HG03066 (cell line): Measurements from ENCODE around the gene GATAD2B.
"Not testable (repeated sequence)": the region's sequence is repeated elsewhere in the genome, so short reads cannot be mapped to it uniquely, and the experiment has no call there.

ENCODE experiments used
- ATAC-seq: cut with Tn5 transposase; IDR thresholded peaks from one replicate; pipeline ENCODE4 v1.9.1; 2021; ENCODE audit warnings: low read depth; ENCODE audit not compliant: unreplicated experiment

Gene GATAD2B

DNA sequence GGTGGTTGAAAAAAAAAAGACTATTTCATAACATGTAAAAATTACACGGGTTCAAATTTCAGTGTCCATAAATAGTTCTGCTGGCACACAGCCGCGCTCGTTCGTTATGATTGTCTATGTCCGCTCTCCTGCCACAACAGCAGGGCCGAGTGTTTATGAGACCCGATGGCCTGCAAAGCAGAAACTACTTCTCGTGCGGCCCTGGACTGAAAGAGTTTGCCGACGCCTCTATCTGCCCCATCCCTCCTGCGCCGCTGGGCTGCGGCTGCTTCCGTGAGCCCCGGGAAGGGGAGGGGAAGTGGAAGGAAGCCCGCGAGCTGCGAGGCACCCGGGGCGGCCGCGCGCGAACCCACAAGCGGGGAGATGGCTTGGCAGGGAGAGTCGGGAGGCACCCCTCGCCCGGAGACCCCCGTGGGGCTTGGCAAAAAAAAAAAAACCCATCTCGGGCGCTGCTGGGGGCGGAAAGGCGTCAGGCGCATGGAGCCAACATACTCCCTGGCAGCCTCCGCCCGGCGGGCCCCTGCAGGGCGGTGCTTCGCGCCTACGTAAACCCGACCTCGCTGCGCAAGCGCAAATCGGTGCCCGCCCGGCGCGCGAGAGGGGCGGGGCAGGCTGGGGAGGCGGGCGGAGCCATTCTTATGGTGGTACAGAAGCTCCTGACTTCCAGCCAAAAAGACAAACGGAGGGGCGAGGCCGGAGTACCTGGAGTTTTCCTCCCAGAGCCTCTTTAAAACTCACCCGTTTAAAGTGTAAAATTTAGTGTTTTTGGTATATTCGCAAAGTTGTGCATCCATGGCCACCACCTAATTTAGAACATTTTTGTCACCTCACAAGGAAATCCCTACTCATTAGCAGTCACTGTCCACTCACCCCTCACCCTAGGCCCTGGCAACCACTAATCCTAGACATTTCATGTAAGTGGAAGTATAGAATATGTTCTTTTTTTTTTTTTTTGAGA, 139.3 kb downstream of the GATAD2B start:
- ATAC-seq = peak; percentile 83

DNA sequence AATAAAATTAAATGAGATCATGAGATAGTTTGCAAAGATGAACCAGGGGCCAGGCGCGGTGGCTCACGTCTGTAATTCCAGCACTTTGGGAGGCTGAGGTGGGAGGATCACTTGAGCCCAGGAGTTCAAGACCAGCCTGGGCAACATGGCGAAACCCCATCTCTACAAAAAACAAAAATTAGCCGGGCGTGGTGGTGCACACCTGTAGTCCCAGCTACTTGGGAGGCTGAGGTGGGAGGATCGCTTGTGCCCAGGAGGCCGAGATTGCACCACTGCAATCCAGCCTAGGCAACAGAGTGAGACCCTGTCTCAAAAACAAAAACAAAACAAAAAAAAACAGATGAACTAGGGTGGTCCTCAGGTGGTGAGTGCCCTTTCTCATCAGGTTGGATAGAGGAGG, 140.1 kb downstream of the GATAD2B start:
- not testable (repeated sequence) for ATAC-seq

DNA sequence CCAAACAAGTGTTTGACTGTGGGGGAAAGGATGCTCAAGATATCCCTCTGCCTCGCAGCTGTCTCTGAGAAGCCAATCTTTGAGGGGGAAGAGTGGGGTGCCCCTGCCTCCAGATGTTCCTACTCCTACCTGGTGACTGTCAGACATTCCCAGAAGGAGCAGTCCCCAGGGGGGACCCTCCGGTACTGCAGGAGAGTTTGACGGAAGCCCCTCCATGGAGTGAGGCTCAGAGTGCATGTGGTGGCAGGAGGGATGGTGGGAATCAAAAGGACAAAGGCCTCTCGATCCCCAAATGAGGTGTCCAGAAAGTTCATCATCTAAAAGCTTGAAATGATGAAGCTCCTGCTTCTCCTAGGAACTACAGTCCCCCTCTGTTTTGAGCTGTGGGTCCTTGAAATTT, 142.2 kb downstream of the GATAD2B start:
- ATAC-seq = no peak

DNA sequence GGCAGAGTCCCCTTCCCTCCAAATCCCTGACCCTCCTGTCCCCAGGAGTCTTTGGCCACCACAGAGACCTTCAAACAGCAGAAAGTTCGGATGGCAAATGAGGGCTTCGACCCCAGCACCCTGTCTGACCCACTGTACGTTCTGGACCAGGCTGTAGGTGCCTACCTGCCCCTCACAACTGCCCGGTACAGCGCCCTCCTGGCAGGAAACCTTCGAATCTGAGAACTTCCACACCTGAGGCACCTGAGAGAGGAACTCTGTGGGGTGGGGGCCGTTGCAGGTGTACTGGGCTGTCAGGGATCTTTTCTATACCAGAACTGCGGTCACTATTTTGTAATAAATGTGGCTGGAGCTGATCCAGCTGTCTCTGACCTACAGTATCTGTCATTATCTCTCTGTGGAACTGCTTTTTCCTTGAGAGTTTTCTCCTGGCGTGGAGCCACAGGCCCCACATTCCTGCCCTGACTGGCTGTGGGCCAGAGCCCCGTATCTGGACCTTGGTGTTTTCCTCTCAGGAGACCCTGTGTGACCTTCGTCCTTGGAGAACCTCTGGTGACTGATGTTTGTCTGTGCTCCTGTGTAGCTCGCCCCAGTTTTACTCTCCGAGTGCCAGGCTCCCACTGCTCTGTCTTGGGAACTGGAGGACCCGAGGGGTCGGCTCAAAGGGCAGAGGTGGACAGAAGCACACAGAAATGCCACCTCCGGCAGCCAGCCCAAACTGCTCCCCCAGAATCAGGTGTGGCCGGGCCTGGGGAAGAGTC, 142.8 kb downstream of the GATAD2B start:
- no peak for ATAC-seq

DNA sequence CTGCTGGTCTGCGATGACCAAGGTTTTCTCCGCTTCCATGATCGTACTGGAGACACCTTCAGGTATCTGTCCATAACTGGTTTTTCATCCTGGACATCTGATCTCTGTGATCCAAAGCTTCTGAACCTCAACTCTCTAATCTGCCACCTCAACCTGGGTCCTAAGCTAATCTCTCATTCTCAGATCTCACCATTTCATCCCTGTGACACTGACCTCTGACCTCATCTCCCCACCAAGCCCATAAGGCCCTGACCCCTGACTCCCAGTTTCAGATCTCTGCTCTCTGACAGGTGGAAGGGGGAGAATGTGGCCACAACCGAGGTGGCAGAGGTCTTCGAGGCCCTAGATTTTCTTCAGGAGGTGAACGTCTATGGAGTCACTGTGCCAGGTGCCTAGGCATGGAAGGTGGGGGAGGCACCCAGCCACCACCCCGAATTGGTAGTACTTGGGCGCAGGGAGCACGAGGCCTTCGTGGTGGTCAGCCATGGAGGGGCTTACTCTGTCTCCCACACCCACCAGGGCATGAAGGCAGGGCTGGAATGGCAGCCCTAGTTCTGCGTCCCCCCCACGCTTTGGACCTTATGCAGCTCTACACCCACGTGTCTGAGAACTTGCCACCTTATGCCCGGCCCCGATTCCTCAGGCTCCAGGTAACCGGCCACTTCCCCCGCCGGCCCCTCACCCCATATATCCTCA, 143.8 kb downstream of the GATAD2B start:
- ATAC-seq = no peak

DNA sequence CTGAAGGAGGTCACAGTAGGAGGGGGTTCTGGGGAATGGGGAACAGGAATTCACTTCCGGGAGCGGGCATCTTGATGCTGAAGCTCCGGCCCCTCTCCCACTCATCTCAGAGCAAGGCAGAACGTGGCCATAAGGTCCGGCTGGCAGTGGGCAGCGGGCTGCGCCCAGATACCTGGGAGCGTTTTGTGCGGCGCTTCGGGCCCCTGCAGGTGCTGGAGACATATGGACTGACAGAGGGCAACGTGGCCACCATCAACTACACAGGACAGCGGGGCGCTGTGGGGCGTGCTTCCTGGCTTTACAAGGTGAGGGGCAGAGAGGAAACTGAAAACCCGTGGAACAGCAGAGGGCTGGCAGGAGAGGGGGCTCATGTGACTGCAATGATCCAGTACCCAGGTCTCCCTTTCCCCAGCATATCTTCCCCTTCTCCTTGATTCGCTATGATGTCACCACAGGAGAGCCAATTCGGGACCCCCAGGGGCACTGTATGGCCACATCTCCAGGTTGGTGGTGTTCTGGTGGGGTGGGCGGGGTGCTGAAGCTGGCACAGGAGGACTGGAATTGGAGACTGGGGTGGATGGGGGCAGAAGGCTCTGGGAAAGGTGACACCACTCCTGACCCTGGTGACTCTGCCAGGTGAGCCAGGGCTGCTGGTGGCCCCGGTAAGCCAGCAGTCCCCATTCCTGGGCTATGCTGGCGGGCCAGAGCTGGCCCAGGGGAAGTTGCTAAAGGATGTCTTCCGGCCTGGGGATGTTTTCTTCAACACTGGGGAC, 144.5 kb downstream of the GATAD2B start:
- no peak for ATAC-seq

DNA sequence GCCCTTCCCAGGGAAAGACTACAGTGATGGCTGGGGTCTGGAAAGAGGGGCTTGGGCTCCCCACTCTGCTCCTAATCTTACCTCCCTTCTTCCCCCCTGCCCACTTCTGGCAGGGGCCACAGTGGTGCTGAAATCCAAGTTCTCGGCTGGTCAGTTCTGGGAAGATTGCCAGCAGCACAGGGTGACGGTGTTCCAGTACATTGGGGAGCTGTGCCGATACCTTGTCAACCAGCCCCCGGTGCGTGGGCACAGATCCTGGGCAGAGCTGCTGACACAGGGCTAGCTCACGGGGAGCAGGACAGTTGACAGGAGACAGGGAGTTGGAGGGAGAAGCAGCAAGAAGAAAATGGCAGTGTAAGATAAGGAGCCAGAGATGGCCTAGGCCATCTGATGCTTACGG, 145.1 kb downstream of the GATAD2B start:
- no peak for ATAC-seq

DNA sequence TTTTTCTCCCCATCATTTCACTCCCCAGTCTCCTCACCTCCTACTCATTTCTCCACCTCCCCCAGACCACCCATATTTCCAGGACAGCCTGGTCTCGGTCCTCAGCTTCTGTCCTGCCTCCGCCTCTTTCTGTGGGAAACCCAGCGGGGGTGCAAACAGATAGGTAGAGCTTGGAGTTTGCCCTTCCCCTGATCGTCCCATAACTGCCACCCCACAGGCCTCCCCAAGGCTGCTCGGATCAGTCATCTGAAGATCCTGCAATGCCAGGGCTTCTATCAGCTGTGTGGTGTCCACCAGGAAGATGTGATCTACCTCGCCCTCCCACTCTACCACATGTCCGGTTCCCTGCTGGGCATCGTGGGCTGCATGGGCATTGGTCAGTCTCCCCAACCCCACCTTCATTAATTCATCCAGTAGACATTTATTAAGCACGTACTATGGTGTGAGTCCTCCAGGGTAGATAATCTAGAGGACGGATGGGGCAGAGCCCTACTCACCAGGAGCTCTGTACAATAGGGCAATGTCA, 145.9 kb downstream of the GATAD2B start:
- no peak for ATAC-seq

DNA sequence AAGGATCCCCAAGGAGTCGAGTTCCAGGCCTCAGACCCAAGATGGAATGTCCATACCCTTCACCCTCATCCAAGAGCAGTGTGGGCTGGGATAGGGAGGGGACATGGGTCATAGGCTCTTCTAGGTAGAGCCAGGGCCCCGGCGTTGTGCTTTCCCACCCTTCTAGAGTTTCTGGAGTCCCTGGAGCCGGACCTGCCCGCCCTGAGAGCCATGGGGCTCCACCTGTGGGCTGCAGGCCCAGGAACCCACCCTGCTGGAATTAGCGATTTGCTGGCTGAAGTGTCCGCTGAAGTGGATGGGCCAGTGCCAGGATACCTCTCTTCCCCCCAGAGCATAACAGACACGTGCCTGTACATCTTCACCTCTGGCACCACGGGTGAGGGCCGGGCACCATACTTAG, 146.4 kb downstream of the GATAD2B start:
- ATAC-seq = no peak

DNA sequence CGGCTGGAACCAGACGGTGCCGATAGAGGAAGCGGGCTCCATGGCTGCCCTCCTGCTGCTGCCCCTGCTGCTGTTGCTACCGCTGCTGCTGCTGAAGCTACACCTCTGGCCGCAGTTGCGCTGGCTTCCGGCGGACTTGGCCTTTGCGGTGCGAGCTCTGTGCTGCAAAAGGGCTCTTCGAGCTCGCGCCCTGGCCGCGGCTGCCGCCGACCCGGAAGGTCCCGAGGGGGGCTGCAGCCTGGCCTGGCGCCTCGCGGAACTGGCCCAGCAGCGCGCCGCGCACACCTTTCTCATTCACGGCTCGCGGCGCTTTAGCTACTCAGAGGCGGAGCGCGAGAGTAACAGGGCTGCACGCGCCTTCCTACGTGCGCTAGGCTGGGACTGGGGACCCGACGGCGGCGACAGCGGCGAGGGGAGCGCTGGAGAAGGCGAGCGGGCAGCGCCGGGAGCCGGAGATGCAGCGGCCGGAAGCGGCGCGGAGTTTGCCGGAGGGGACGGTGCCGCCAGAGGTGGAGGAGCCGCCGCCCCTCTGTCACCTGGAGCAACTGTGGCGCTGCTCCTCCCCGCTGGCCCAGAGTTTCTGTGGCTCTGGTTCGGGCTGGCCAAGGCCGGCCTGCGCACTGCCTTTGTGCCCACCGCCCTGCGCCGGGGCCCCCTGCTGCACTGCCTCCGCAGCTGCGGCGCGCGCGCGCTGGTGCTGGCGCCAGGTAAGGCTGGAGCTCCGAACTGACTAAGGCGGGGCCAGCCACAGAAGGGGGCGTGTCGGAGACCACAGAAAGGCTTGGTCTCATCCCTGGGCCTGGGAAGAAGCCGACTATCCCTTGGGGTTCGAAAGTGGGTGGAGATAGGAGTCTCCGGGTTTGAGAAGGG, 147.1 kb downstream of the GATAD2B start:
- ATAC-seq = peak; percentile 48

DNA sequence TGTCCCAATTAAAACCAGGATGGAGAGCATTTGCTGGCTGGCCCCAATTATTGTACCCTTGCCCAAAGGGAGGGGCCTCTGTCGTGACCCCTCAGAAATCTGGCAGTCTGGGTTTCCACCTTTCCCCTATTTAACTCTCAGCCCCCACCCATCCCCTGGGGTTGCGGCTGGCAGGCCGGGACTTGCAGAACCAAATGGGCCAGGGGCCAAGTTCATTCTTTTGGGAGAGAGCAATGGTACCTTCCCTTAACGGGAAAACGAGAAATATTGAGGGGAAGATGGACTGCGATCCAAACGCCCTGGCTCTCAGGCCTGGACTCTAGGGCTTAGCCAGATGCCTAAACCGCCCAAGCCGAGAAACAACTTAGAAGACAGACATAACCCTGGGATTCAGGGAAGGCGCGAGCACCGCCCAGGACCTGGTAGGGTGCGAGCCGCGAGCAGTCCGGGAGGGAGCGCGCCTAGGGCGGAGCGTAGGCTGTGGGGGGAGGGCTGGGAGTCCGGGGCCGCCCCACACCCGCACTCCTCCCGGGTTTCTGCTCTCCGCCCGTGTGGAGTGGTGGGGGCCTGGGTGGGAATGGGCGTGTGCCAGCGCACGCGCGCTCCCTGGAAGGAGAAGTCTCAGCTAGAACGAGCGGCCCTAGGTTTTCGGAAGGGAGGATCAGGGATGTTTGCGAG, 147.9 kb downstream of the GATAD2B start, which contains the start of gene SLC27A3:
TSS of gene SLC27A3 (plus strand) at position 628 of the 678 bp plus-strand sequence. CDS start 91 bp downstream, outside the sequence.
- peak; percentile 16 for ATAC-seq

DNA sequence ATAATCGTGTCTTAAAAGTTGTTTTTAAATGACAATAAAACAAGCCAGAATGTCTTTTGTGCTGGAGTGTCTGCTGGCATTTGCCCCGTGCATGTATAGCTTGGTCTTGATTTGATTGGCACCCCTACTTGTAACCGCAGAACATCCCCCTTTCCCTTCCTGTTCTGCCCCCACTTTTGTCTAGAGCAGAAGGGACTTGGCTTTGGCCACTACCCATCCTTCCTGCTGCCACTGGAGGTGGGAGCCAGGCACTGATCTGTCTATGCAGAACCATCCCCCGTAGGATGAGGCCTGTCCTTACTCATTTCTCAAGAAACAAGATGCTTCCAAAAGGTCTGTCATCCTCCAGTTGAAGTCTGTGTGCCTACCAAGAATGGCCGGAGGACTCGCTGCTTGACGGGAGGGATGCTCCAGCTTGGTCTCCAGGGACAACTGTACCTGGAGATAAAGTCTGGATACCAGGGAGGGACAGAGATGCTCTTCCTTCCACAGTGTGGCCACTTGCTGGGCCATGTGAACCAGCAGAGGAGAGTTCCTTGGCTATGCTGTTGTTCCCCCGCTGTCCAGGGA, 148.7 kb downstream of the GATAD2B start:
- ATAC-seq = no peak

DNA sequence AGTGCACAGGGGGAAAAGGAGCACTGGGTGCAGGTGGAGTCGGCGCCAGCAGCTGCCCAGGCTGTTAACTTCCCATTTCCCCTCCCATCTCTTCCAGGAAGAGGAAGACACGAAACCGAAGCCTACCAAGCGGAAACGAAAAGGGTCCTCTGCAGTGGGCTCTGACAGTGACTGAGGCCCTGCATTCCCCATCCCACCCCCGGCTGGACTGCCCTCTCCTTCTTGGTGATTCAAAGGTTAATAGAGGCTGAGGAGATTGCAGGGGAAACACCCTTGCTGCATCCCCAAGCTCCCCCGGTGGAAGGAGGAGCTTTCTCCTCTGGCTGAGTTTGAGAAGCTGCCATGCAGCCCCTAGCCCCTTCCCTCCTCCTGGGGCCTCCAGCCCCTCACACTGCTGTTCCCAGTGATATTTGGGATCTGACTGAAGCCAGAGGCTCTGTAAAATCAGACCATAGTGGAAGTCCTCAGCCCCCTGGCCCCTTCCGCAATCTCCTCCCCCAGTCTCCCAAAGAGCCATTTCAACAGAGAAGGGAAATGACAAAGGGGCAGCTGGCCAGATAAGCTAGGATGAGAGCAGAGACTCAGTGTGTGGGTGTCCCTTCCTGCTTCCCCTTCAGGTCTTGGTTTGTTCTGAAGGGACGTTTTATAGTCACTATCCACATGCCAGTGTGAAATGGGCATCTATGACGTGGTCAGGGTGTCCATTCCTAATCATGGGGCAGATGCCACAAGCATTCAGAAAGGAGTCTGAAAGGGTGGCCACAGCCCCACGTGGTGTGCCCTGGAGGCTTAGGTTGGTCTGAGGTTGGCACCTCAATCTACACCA, 149.5 kb downstream of the GATAD2B start:
- no peak for ATAC-seq

DNA sequence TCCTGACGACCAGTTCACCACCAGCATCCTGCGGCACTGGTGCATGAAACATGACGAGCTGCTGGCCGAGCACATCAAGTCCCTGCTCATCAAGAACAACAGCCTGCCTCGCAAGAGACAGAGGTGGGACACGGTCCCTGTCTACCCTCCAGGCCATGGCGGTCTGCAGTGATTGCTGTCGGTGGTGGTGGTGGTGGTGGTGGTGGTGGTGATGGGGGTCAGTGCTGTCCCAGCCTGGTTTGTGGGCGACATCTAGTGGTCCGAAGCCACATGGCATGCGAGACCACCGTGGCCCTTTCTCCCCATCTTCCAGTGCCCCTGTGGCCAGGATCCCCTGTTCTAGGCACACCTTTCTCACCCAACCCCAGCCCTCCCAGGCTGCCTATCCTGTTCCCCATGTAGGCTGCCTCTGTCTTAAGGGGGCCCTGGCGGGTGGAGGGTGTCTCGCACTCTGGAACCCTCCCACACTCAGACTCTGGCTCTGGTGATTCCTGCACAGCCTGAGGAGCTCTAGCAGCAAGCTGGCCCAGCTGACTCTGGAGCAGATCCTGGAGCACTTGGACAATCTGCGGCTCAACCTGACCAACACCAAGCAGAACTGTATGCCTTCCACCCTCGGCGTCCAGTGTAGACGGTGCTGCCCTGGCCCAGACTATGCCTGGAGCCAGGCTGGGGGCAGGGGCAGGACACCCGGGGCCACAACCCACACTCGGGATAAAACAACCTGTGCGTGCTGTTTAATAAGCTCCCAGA, 150.8 kb downstream of the GATAD2B start:
- ATAC-seq = no peak

DNA sequence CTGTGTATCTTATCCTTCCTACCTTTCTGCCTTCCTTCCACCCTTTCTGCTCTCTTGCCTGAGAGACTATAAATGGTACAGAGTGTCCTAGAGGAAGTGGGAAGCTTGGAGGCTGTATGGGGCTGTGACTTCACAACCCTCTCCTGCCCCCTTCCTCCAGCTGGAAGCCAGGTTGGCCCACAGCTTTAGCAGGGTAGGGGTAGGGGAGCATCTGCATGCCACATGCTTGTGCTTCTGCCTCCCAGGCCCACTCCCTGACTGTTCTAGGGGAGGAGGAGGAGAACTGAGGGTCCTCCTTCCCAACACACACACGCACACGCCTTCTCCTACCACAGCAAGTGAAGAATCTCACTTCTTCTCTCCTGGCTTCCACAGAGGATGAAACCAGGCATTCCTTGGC, 151.5 kb downstream of the GATAD2B start:
- no peak for ATAC-seq

DNA sequence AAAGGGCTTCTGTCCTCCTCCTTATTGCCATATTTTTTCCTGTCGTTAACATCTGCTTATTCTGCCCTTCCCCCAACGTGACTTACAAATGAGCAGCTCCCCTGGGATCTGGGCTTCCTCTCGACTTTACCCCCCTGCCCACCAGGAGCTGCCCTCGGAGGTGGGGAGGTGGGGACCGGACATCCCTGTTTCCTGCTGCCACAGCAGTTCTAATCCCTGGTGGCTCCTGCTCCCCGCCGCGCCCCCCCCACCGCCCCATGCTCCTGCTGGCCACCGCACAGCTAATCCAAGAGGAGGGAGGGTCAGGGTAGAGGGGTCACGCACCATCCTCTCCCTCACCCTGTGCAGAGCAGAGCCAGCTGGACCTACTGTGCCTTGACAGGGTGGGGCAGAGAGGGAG, 152.0 kb downstream of the GATAD2B start:
- ATAC-seq = no peak

DNA sequence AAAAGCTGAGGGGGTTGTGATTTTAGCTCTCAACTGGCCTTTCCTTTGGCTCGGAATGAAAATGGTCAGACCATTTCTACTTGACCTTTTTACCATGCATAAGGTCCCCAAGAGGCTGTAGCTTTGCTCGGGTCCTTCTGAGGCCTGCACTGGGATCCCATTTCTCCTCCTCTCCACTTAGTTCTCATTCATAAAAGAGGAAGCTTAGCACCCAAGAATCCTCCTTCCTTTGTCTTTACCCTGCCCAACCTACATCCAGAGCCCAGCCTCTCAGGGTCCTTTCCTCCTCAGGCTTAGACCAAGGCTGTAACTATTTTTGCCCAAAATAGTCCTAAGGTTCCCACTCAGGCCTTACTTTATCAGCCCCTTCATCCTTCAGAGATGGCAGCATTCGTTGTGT, 153.6 kb downstream of the GATAD2B start:
- no peak for ATAC-seq
